ENCODE measurements around the gene MCOLN1.
A peak's percentile ranks its signal among the peaks of the same experiment; 100 is the strongest.
"Not testable (repeated sequence)": the region's sequence is repeated elsewhere in the genome, so short reads cannot be mapped to it uniquely, and the experiment has no call there.

Gene MCOLN1

DNA sequence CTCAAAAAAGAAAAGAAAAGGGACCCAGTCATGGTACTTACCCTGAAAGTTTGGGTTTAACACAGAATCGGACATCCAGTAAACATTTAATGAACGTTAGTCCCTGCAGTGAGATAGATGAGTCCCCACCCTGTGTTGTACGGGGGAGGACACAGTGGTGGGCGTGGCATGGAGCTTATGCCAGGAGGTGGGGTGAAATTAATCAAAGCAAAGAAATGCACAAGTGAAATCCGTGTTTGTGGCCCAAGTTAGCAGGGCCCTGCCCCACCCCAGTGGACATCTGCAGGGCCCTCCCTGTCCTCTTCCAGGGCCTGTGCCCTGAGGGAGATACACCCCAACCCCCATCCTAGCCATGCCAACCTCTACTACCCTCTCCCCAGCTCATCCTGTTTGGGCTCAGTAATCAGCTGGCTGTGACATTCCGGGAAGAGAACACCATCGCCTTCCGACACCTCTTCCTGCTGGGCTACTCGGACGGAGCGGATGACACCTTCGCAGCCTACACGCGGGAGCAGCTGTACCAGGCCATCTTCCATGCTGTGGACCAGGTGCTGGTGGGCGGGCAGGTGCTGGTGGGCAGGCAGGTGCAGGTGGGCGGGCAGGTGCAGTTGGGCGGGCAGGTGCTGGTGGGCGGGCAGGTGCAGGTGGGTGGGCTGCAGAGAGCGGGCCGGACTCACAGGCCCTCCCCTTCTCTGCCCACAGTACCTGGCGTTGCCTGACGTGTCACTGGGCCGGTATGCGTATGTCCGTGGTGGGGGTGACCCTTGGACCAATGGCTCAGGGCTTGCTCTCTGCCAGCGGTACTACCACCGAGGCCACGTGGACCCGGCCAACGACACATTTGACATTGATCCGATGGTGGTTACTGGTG, 3.9 kb downstream of the MCOLN1 start:
- DNase-seq (ENCODE audit: low read depth), result no peak

DNA sequence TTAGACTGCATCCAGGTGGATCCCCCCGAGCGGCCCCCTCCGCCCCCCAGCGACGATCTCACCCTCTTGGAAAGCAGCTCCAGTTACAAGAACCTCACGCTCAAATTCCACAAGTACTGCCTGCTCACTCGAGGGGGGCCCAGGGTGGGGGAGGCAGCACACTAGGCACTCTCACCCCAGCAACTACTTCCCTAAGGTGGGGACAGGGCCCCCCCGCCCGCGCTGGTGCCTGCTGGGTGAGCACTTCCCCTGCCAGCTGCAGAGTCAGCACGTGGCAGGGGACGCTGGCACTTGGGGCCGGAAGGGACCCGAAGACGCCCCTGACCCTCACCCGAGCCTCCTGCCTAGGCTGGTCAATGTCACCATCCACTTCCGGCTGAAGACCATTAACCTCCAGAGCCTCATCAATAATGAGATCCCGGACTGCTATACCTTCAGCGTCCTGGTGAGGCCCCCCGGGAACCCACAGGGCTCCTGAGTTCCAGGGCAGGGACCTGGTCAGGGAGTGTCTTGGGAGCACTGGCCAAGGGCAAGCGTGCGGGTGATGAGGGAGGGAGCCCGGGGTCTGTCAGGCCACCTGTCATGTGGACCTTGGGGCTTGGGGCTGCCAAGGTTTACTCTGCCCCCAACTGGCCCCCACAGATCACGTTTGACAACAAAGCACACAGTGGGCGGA, 5.2 kb downstream of the MCOLN1 start:
- DNase-seq (ENCODE audit: low read depth), result no peak

DNA sequence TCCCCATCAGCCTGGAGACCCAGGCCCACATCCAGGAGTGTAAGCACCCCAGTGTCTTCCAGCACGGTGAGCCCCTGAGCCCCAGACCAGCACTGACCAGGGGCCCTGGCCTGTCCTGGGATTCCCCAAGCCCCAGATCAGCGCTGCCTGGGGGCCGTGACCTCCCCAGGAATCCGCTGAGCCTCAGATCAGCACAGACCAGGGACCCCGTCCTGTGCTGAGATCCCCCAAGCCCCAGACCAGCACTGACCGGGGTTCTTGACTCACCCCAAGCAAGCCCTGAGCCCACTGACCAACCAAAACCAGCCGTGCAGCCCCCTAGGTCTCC, 5.7 kb downstream of the MCOLN1 start:
- no peak for DNase-seq (ENCODE audit: low read depth)

DNA sequence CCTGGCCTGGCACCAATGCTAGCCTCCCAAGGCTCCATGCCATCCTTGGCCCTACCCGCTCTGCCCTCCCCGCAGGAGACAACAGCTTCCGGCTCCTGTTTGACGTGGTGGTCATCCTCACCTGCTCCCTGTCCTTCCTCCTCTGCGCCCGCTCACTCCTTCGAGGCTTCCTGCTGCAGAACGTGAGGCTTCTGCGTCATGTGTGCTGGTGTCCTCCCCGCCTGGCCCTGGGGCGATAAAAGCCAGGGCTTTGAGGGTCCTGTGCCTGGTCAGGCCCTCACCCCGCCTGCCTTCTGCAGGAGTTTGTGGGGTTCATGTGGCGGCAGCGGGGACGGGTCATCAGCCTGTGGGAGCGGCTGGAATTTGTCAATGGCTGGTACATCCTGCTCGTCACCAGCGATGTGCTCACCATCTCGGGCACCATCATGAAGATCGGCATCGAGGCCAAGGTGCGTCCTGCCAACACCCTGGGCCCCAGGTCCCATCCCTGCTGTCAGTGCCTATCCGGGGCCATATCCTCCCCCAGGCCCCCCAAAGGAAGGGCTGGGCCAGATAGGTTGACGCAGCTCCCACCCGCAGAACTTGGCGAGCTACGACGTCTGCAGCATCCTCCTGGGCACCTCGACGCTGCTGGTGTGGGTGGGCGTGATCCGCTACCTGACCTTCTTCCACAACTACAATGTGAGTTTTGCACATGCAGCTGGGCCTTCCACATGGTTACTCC, 6.3 kb downstream of the MCOLN1 start:
- DNase-seq (ENCODE audit: low read depth), result no peak

DNA sequence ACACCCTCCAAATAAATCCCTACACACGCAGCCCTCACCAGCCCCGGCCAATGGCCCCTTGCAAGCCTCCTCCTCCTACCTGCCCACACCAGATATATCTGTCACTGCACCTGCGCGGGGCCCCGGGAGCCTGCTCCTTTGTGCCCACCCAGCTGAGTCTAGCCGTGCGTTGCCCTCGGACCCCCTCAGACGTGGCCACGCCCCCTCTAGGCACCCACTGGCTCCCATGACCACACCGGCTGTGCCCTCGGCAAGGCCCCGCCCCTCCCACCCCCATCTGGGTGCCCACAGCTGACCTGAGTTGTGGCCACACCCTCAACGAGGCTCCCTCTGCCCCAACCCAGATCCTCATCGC, 6.8 kb downstream of the MCOLN1 start:
- DNase-seq (ENCODE audit: low read depth), result no peak

DNA sequence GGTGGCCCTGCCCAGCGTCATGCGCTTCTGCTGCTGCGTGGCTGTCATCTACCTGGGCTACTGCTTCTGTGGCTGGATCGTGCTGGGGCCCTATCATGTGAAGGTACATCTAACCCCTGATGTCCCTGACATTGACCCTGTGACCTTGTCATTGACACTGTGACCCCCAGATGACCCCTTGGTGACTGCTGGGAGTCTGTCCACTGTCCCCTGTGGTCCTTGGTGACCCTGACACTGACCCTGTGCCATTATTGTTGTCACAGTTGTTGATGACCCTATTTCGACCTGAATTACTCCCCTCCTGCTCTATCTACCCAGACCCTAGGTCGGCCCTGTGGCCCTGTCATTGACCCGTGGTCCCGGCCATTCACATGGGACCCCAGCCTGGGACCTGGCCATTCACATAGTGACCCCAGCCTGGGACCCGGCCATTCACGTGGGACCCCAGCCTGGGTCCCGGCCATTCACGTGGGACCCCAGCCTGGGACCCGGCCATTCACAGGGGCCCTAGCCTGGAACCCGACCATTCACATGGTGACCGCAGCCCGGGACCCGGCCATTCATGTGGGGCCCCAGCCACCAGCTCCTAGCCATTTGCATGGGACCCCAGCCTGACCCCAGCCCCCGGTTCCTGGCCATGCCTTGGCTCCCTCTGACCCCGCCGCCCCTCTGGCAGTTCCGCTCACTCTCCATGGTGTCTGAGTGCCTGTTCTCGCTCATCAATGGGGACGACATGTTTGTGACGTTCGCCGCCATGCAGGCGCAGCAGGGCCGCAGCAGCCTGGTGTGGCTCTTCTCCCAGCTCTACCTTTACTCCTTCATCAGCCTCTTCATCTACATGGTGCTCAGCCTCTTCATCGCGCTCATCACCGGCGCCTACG, 7.4 kb downstream of the MCOLN1 start:
- no peak for DNase-seq (ENCODE audit: low read depth)

DNA sequence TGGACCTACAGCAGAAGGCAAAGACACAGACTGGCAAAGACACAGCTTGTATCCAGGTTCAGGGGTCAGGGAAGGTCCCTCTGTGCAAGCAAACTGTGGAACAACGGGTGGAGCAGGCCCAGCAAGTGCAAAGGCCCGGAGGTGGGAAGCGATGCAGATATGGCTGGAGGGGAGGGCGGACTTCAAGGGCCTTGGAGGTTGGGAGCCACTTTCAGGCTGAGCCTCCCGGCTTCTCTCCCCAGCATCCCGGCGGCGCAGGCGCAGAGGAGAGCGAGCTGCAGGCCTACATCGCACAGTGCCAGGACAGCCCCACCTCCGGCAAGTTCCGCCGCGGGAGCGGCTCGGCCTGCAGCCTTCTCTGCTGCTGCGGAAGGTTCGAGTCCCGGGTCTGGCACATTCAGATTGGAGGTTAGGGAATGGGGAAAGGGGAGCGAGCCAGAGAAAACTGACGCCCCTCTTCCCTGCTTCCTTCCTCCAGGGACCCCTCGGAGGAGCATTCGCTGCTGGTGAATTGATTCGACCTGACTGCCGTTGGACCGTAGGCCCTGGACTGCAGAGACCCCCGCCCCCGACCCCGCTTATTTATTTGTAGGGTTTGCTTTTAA, 11.0 kb downstream of the MCOLN1 start:
- no peak for DNase-seq (ENCODE audit: low read depth)

DNA sequence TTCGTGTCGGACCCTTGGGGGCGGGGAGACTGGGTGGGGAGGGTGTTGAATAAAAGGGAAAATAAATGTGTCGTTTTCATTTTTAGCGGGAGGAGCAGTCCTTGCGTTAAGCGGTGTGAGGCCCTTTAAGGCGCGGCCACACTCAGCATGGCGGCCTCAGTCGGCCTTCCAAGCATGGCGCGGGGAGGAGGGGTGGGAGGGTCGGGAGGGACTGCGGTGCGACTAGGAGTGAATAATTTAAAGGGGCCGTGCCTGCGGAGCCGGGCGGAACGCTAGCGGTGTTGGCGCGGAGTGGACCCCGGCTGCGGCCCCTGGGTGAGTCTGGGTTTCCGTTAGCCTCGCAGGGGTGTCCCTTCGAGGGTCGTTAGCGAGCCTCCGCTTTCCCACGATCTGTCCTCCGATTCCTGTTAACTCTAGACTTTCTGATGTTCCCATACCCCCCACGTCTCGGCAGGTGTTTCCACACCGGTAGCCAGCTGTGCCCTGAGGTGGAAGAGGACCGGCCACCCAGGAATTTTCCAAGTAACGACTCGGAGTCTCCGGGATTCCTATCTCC, 11.6 kb downstream of the MCOLN1 start:
- peak; percentile 36 for DNase-seq (ENCODE audit: low read depth)

DNA sequence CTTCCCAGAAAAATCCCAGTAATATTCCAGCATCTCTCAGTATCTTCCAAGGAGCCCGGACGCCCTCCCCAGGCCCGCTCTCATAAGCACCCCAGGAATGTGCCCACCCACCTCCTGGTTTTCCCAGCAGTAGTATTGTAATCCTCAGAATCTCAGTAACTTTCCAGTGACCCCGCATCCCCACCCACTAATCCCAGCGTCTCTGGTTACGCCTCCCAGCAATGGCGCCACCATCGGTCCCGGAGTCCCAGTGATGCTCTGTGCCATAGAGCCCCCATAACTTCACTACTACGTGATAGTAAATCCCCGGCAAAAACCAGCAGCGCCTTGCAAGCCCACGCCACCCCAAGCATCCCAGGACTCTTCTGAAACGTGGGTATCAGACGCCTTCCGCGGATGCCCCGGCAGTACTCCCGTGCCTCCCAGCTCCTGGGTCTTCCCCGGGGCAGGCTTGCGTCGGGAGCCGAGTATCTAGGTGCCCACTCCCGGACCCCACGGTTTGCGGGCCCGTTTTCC, 12.2 kb downstream of the MCOLN1 start:
- peak; percentile 37 for DNase-seq (ENCODE audit: low read depth)

DNA sequence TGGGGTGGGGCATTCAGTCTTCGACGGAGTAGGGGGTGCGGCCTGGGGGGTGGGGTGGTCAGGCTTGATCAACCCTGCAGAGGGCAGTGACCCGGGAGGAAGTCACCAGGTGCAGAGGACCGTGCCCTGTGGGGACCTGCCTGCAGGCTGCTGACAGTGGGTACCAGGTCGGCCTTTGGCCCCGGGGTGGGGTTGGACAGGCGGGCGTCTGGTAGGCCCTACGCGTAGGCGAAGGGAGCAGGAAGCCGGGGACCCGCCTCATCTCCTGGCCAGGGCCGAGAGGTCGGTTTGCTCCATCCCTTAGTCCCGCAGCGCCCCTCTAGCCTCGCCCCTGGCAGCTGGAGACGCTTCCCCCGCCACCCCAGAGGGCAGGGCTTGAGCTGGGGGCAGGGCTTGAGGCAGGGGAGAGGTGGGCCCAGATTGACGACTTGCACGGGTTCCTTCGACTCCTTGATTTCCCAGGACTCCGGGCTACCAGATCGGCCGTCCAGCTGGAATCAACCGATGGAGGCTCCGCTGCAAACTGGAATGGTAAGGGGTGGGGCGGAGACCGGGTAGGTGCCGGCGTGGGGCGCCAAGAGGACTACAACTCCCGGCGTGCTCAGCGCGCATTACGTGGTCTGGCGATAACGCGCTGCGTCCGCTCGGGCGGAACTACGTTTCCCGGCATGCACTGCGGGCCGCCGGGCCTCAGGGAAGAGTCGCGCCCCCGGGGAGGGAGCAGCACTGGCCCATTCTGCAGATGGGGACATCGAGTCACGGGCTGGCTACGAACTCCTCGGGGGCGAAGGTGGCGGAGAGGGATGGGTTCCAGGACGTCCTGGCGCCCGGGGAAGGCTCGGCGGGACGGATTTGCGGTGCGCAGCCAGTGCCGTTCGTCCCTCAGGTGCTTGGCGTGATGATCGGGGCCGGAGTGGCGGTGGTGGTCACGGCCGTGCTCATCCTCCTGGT, 12.9 kb downstream of the MCOLN1 start, which contains the start of gene PNPLA6:
Gene PNPLA6 (plus strand): TSS at position 671 of the 951 bp plus-strand sequence. CDS start 72 bp downstream, at position 743.
- peak; percentile 65 for DNase-seq (ENCODE audit: low read depth)

DNA sequence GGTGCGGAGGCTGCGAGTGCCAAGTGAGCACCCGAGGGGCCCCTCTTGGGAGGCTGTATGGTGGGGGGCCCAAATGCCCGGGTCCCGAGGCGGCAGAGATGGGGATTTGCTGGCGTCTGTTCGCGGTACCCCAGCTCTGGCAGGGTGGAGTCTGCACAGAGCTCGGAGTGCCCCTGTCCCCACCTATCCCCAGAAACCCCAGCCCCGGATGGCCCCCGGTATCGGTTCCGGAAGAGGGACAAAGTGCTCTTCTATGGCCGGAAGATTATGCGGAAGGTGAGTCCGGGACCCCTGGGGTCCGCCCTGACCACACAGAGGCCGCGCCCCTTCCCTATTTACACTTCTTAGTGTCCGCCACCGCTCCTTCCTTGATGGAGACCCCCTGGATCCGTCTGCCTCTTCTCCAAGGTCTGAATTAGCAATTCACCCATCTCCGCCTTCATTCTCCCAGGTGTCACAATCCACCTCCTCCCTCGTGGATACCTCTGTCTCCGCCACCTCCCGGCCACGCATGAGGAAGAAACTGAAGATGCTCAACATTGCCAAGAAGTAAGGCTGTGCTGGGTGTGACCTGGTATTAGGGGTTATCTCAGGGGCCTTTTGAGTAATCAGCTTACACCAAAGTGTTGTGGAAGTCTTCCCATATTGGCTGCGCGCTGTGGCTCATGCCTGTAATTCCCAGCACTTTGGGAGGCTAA, 13.7 kb downstream of the MCOLN1 start:
- no peak for DNase-seq (ENCODE audit: low read depth)

DNA sequence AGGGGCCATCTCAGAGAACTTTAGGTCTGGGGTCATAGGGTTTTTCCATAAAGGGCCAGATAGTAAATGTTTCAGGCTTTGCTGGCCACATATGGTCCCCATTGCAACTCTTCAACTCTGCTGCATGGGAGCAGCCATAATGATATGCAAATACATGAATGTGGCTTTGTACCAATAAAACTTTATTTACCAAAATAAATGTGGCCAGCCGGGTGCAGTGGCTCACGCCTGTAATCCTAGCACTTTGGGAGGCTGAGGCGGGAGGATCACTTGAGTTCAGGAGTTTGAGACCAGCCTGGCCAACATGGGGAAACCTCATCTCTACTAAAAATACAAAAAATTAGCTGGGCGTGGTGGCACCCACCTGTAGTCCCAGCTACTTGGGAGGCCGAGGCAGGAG, 16.6 kb downstream of the MCOLN1 start:
- DNase-seq (ENCODE audit: low read depth), result not testable (repeated sequence)

DNA sequence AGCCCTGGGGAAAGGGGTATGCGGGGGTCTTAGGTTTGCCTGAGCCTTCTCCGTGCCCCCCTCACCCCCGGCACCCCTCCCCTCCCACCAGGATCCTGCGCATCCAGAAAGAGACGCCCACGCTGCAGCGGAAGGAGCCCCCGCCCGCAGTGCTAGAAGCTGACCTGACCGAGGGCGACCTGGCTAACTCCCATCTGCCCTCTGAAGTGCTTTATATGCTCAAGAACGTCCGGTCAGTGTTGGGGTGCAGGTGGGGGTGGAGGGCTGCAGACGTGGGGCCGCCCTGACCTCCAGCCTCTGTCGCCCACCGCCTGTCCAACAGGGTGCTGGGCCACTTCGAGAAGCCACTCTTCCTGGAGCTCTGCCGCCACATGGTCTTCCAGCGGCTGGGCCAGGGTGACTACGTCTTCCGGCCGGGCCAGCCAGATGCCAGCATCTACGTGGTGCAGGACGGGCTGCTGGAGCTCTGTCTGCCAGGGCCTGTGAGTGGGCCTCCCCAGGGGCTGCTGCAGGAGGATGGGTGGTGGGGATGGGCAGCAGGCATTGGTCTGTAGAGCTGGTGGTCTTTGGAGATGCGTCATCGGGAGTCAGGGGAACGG, 17.5 kb downstream of the MCOLN1 start:
- no peak for DNase-seq (ENCODE audit: low read depth)

DNA sequence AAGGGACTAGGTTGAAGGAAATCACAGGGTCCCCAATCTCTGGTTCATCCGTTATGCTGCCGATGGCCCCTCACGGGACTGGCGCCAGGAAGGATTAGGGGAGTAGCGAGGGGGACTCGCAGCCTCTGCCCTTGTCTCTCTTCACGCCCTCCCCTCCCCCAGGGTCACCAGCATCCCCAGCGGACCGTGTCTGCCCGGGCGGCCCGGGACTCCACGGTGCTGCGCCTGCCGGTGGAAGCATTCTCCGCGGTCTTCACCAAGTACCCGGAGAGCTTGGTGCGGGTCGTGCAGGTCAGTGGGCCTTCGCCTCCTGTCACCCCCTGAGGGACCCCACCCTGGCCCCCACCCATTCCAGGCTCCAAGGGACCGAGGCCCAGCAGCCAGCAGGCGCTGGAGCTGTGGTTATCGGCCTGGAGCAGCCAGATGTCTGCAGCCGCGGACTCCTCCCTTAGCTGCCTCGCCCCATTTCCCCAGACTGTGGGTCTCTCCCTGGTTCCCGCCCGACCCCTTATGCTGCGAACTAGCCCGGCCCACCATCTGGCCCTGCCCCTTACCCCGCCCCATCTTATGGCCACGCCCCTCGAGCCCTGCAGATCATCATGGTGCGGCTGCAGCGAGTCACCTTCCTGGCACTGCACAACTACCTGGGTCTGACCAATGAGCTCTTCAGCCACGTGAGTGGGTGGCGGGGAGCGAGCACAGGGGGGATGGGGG, 18.5 kb downstream of the MCOLN1 start:
- no peak for DNase-seq (ENCODE audit: low read depth)

DNA sequence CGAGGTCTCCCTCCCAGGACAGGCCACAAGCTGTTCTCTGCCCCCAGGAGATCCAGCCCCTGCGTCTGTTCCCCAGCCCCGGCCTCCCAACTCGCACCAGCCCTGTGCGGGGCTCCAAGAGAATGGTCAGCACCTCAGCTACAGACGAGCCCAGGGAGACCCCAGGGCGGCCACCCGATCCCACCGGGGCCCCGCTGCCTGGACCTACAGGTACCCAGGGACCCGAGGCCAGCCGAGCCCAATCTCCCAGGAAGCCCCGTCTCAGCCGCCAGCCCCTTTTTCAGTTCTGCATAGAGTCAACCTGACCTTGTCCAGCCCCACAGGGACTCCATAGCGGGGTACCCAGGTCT, 19.0 kb downstream of the MCOLN1 start:
- DNase-seq (ENCODE audit: low read depth), result no peak

DNA sequence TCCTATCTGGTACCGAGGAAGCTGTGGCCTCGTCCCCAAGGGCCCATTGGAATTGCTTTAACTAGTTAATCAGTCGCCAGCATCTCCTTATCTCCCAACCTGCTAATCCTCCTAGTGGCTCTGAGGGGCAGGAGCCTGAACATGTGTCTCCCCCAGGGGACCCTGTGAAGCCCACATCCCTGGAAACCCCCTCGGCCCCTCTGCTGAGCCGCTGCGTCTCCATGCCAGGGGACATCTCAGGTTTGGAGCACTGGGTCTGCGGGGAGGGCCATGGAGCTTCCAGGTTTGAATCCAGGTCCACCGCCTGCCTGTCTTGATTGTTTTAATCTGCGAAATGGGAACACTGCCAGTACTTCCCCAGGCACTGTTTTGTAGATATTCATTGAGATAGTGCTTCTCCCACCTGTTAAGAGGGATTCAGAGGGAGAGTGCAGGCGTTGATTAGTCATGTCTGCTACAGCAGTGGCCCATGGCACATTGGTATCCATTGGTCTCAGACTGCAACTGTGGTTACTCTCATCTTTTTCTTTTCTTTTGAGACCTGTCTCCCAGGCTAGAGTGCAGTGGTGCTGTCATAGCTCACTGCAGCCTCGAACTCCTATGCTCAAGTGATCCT, 19.5 kb downstream of the MCOLN1 start:
- no peak for DNase-seq (ENCODE audit: low read depth)

DNA sequence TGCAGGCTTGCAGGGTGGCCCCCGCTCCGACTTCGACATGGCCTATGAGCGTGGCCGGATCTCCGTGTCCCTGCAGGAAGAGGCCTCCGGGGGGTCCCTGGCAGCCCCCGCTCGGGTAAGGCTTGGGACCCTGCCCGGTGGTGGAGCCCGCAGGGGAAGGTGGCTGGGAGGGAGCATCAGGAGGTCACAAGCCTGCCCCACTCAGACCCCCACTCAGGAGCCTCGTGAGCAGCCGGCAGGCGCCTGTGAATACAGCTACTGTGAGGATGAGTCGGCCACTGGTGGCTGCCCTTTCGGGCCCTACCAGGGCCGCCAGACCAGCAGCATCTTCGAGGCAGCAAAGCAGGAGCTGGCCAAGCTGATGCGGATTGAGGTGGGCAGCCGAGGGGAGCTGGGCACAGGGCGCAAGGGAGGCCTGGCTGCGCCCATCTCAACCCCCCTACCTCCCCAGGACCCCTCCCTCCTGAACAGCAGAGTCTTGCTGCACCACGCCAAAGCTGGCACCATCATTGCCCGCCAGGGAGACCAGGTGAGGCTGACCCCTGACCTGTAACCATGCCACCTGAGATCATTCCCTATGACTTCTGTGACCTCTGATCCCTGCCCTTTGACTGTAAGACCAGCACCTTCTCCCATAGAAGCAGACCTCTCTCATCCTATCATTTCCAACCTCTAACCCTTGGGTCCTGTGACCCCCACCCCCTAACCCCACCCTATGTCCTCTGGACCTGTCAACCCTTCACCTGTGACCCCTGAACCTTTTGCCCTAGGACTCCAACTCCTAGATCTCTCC, 20.3 kb downstream of the MCOLN1 start:
- DNase-seq (ENCODE audit: low read depth), result no peak

All from HS-5 (cell line).